ENCODE results near the gene ERO1A. TPM values are rescaled to one million over a fixed set of nuclear protein-coding genes. Genes with fewer than 3 reads are reported as not detected.

The ERO1A gene
- total RNA-seq, 1 experiment from 2014 or later, result 83.6 TPM

GRCh38 chr14:52599974-52600373, 95.4 kb downstream of the ERO1A start:
- no peak overlapping the region for H3K4me3 ChIP-seq
- no peaks in the 10 kb centered on the region for H3K9me2 ChIP-seq (ENCODE audit: insufficient read depth)
- POLR2A ChIA-PET (ENCODE audit: unreplicated experiment), result no interaction called here
- no peak overlapping the region for H3K27ac ChIP-seq
- peaks cover 5% of the 10 kb centered on the region; the same call in 1 of the 2 replicates for H3K9me3 ChIP-seq (ENCODE audit: insufficient read depth, low read depth)
- H3K79me2 ChIP-seq (ENCODE audit: low read depth), result no peaks in the 10 kb centered on the region
- intact Hi-C loops (cut with micrococcal nuclease; ENCODE audit: unreplicated experiment), result no loop called here
- no peaks in the 10 kb centered on the region for H4K20me1 ChIP-seq (ENCODE audit: insufficient read depth)
- no peaks in the 10 kb centered on the region for H3K27me3 ChIP-seq (ENCODE audit: insufficient read depth, low read depth)
- H3K4me1 ChIP-seq (replicated peaks; ENCODE audit: insufficient read depth), result no peaks in the 10 kb centered on the region
- BruUV-seq (replicated peaks), result no TSS peak
- no peaks in the 10 kb centered on the region for H3K36me3 ChIP-seq (ENCODE audit: low read depth)
- no peak overlapping the region for H2AFZ ChIP-seq
- H3F3A ChIP-seq (ENCODE audit: insufficient read depth, low read depth), result no peaks in the 10 kb centered on the region
- H3K4me2 ChIP-seq, result no peak overlapping the region
- TF ChIP-seq CTCF (conservative IDR thresholded peaks at IDR 0.05), result no peak
- no peak for TF ChIP-seq EZH2 (IDR thresholded peaks at IDR 0.05; ENCODE audit: low read depth)
- CTCF ChIA-PET, result no interaction called here
- DNase-seq, result no peak

DNA sequence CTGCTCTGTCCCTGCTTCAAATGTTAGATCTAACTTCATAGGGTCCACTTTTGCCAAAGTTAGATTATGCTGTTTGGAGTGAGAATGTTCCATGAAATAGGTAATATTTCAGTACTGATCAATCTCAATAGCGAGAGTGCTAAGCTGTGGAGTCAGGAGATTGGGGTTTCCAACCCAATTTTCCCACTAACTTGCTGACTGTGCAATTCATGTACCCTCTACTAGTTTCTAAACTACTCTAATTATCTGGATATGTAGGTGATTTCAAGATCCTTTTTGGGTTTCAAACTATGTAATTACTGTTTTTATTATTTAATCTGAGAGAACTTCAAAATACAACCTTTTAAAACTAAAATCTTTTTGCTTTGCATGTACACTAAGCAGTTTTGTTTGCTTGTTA, 96.8 kb downstream of the ERO1A start:
- CTCF ChIA-PET, result no interaction called here
- no TSS peak for BruUV-seq (replicated peaks)

DNA sequence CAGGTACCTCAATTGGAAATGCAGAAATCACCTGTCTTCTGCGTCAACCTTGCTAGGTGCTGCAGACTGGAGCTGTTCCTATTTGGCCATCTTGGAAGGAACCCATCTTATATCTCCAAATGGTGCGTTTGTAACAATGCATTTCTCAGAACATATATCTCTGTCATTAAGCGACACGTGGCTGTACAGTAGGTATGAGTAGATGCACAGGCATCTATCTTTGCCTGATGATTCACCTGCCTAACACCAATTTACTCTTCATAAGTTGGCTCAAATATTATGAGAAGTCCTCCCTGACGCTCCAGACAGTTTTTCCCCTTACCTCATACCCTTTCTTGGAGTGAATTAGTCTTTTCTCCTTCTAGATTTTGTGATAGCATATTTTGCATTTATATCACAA, 98.5 kb downstream of the ERO1A start:
- Histone ChIP-seq H3K27ac (no peak overlapping the region), H3K9me3 (ENCODE audit: insufficient read depth, low read depth) (no peaks in the 10 kb centered on the region), H3K4me2 (no peak overlapping the region), H3F3A (ENCODE audit: insufficient read depth, low read depth) (no peaks in the 10 kb centered on the region), H3K79me2 (ENCODE audit: low read depth) (no peaks in the 10 kb centered on the region), H4K20me1 (ENCODE audit: insufficient read depth) (no peaks in the 10 kb centered on the region), H3K9me2 (ENCODE audit: insufficient read depth) (no peaks in the 10 kb centered on the region), H3K4me3 (no peak overlapping the region), H2AFZ (no peak overlapping the region), H3K4me1 (replicated peaks; ENCODE audit: insufficient read depth) (no peaks in the 10 kb centered on the region), H3K27me3 (ENCODE audit: insufficient read depth, low read depth) (no peaks in the 10 kb centered on the region), H3K36me3 (ENCODE audit: low read depth) (no peaks in the 10 kb centered on the region)
- no peak for DNase-seq
- ChIA-PET CTCF (no interaction called here), POLR2A (ENCODE audit: unreplicated experiment) (no interaction called here)
- BruUV-seq (replicated peaks), result no TSS peak
- TF ChIP-seq EZH2 (IDR thresholded peaks at IDR 0.05; ENCODE audit: low read depth) (no peak), CTCF (conservative IDR thresholded peaks at IDR 0.05) (no peak)
- intact Hi-C loops (cut with micrococcal nuclease; ENCODE audit: unreplicated experiment), result no loop called here

More for the DNA sequence above, 96.8 kb downstream of the ERO1A start:
- intact Hi-C loops (cut with micrococcal nuclease; ENCODE audit: unreplicated experiment), result no loop called here
- Histone ChIP-seq H3K4me2 (no peak overlapping the region), H2AFZ (no peak overlapping the region), H4K20me1 (ENCODE audit: insufficient read depth) (no peaks in the 10 kb centered on the region), H3F3A (ENCODE audit: insufficient read depth, low read depth) (no peaks in the 10 kb centered on the region), H3K9me3 (ENCODE audit: insufficient read depth, low read depth) (no peaks in the 10 kb centered on the region), H3K36me3 (ENCODE audit: low read depth) (no peaks in the 10 kb centered on the region), H3K9me2 (ENCODE audit: insufficient read depth) (no peaks in the 10 kb centered on the region), H3K27ac (no peak overlapping the region), H3K79me2 (ENCODE audit: low read depth) (no peaks in the 10 kb centered on the region), H3K4me1 (replicated peaks; ENCODE audit: insufficient read depth) (no peaks in the 10 kb centered on the region), H3K4me3 (no peak overlapping the region), H3K27me3 (ENCODE audit: insufficient read depth, low read depth) (no peaks in the 10 kb centered on the region)
- POLR2A ChIA-PET (ENCODE audit: unreplicated experiment), result interaction anchor here (0.6 kb wide), 1 partner anchor 37 kb away, joined by 5 read pairs; no protein-coding TSS in a partner anchor
- no peak for DNase-seq
- TF ChIP-seq EZH2 (IDR thresholded peaks at IDR 0.05; ENCODE audit: low read depth) (no peak), CTCF (conservative IDR thresholded peaks at IDR 0.05) (no peak)
